GM21717 (cell line): ENCODE data around the gene KRTAP1-5.
"Not testable (repeated sequence)": the region's sequence is repeated elsewhere in the genome, so short reads cannot be mapped to it uniquely, and the experiment has no call there.

Experiments
- ATAC-seq: cut with Tn5 transposase; IDR thresholded peaks from one replicate; pipeline ENCODE4 v1.9.1; 2021; ENCODE audit warnings: mild to moderate bottlenecking, moderate library complexity; ENCODE audit not compliant: unreplicated experiment

The KRTAP1-5 gene

GRCh38 chr17:41009301-41009760 lies 17.7 kb downstream of the KRTAP1-5 start:
- no peak for ATAC-seq

GRCh38 chr17:41008811-41009210 lies 18.2 kb downstream of the KRTAP1-5 start, which contains the start of gene KRTAP3-1:
Gene KRTAP3-1, minus strand, starts transcription at chr17:41009128. Its CDS starts 54 bp downstream, at chr17:41009074.
- no peak for ATAC-seq

GRCh38 chr17:41004397-41004796 lies 22.6 kb downstream of the KRTAP1-5 start:
- no peak for ATAC-seq

- ATAC-seq = no peak
These were observed 23.1 kb downstream of the KRTAP1-5 start for GRCh38 chr17:41003926-41004325.

- ATAC-seq = no peak
These were observed 24.2 kb downstream of the KRTAP1-5 start for GRCh38 chr17:41002814-41003213.

- ATAC-seq = no peak
These were observed 25.2 kb downstream of the KRTAP1-5 start for GRCh38 chr17:41001795-41002194.

GRCh38 chr17:40999563-40999962 lies 27.4 kb downstream of the KRTAP1-5 start, which contains the start of gene KRTAP3-2:
Gene KRTAP3-2, minus strand, starts transcription at chr17:40999906. Its CDS starts 53 bp downstream, at chr17:40999853.
- not testable (repeated sequence) for ATAC-seq

- no peak for ATAC-seq
These were observed 29.6 kb downstream of the KRTAP1-5 start for GRCh38 chr17:40997361-40997760.

GRCh38 chr17:40996829-40997228 lies 30.2 kb downstream of the KRTAP1-5 start:
- no peak for ATAC-seq

GRCh38 chr17:40995116-40995515 lies 31.9 kb downstream of the KRTAP1-5 start:
- no peak for ATAC-seq

GRCh38 chr17:40993839-40994238 lies 33.2 kb downstream of the KRTAP1-5 start, which contains the start of gene KRTAP3-3:
Gene KRTAP3-3, minus strand, starts transcription at chr17:40994164. Its CDS starts 67 bp downstream, at chr17:40994097.
- ATAC-seq = no peak

GRCh38 chr17:40993084-40993483 lies 33.9 kb downstream of the KRTAP1-5 start:
- ATAC-seq = no peak

GRCh38 chr17:40992666-40993065 lies 34.3 kb downstream of the KRTAP1-5 start:
- no peak for ATAC-seq

- ATAC-seq = no peak
These were observed 40.1 kb downstream of the KRTAP1-5 start for GRCh38 chr17:40986920-40987319.

GRCh38 chr17:40984226-40984625 lies 42.8 kb downstream of the KRTAP1-5 start, which contains the start of gene KRT40:
Gene KRT40, minus strand, starts transcription at chr17:40984326. Its CDS starts 53 bp downstream, at chr17:40984273.
- no peak for ATAC-seq

GRCh38 chr17:40981115-40981514 lies 45.9 kb downstream of the KRTAP1-5 start:
- no peak for ATAC-seq

GRCh38 chr17:40980596-40980995 lies 46.4 kb downstream of the KRTAP1-5 start:
- ATAC-seq = no peak

- ATAC-seq = no peak
These were observed 46.9 kb downstream of the KRTAP1-5 start for GRCh38 chr17:40980117-40980516.

- no peak for ATAC-seq
These were observed 48.3 kb downstream of the KRTAP1-5 start for GRCh38 chr17:40978575-40979151.
